Neural crest cell (in vitro differentiated cells): Measurements from ENCODE around the gene TLN1. TPM values are rescaled to one million over a fixed set of nuclear protein-coding genes. Genes with fewer than 3 reads are reported as not detected.

Source experiments
- DNase-seq: peaks from one replicate; pipeline ENCODE4 v3.0.0; 2021; ENCODE audit warnings: low read depth, mixed read lengths, low spot score
- H3K27ac Mint-ChIP-seq: one replicate; pipeline ENCODE4 v1.8.0; 2021; ENCODE audit warnings: mild to moderate bottlenecking, mixed read lengths; ENCODE audit not compliant: unreplicated experiment
- H3K27me3 Mint-ChIP-seq: 2 replicates; pipeline ENCODE4 v1.8.0; 2021; ENCODE audit warnings: low read depth, mild to moderate bottlenecking, mixed read lengths
- H3K36me3 Mint-ChIP-seq: 2 replicates; pipeline ENCODE4 v1.8.0; 2021; ENCODE audit warnings: low read depth, mild to moderate bottlenecking, mixed read lengths
- H3K4me1 Mint-ChIP-seq: 2 replicates; pipeline ENCODE4 v1.8.0; 2021; ENCODE audit warnings: mixed read lengths
- H3K4me3 Mint-ChIP-seq: one replicate; pipeline ENCODE4 v1.8.0; 2021; ENCODE audit warnings: mild to moderate bottlenecking, mixed read lengths
- H3K9me3 Mint-ChIP-seq: 2 replicates; pipeline ENCODE4 v1.8.0; 2021; ENCODE audit warnings: mixed read lengths
- total RNA-seq: library from RNA; stranded (reverse); gene quantifications from 2 replicates; pipeline ENCODE4 v1.2.1, GENCODE V29; 2021
- TF ChIP-seq, protein P1 (sequence below): fragments of 200-600 bp; sonication (generic); conservative IDR thresholded peaks from 2 replicates; pipeline ENCODE4 v1.5.0; 2021; ENCODE audit warnings: antibody characterized with exemption, mild to moderate bottlenecking

TLN1 gene
- total RNA-seq, 1 donor from 2014 or later: 141 TPM

DNA sequence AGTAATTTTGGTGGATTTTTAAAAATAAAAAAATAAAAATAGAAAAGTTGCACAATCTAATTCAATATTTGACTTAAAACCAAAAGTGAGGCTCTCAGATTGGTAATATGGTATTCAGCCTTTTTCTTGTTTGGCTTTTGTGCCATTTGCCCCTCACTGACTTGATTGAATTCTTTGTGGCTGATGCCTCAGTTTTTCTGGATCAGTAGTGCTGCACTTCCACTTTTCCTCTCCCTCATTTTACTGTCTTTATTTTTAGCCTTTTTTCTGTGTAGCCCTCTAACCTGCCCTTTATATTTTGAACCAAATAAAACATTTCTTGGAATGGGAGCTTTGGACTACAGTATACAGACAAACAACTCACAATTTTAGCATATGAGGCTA, 25.9 kb upstream of the TLN1 start:
- H3K27ac Mint-ChIP-seq: no peak overlapping the region
- H3K27me3 Mint-ChIP-seq: no peaks in the 10 kb centered on the region

DNA sequence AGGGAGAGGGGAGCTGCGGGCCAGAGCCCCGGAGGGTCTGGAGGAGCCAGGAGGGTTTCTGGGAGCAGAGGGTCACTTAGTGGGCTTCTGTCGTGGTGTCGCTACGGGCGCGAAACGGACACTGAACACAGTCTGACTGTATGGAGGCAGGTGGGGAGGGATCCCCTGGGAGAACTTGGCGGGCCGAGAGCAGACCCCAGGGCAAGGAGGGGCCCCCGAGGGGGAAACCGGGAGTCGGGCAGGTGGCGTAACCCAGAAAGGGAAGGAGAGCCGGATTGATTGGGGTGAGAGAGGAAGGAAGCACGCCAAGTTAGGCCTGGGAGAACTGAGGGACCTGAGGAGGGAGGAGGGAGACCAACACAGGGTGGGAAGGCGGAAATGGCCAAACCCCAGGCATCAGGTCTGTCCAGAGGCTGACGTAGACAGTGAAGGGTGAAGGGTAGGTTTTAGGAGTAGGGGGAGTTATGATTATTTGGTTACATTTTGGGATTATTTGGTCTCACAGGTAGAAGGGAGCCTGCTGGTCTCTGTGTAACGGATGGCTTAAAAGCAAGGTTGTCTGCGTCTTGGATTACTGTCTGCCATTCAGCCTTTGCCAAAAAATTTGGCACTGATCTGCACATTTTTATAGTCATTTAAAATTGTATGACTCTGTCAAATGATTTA, 25.4 kb upstream of the TLN1 start:
- H3K4me1 Mint-ChIP-seq: peaks cover 36% of the 10 kb centered on the region

More for the DNA sequence above, 25.9 kb upstream of the TLN1 start:
- DNase-seq: no peak
- H3K4me1 Mint-ChIP-seq: peaks cover 36% of the 10 kb centered on the region
- H3K9me3 Mint-ChIP-seq: no peaks in the 10 kb centered on the region
- TF ChIP-seq, protein P1, sequence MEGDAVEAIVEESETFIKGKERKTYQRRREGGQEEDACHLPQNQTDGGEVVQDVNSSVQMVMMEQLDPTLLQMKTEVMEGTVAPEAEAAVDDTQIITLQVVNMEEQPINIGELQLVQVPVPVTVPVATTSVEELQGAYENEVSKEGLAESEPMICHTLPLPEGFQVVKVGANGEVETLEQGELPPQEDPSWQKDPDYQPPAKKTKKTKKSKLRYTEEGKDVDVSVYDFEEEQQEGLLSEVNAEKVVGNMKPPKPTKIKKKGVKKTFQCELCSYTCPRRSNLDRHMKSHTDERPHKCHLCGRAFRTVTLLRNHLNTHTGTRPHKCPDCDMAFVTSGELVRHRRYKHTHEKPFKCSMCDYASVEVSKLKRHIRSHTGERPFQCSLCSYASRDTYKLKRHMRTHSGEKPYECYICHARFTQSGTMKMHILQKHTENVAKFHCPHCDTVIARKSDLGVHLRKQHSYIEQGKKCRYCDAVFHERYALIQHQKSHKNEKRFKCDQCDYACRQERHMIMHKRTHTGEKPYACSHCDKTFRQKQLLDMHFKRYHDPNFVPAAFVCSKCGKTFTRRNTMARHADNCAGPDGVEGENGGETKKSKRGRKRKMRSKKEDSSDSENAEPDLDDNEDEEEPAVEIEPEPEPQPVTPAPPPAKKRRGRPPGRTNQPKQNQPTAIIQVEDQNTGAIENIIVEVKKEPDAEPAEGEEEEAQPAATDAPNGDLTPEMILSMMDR: no peak
- peak overlapping the region; percentile 95 for H3K4me3 Mint-ChIP-seq
- H3K36me3 Mint-ChIP-seq: peaks cover 7% of the 10 kb centered on the region

GRCh38 chr9:35756275-35757225, 24.6 kb upstream of the TLN1 start:
- TF ChIP-seq, protein P1: peak; percentile 63
- peak overlapping the region; percentile 95 for H3K4me3 Mint-ChIP-seq
- H3K36me3 Mint-ChIP-seq: peaks cover 7% of the 10 kb centered on the region
- H3K27me3 Mint-ChIP-seq: no peaks in the 10 kb centered on the region
- DNase-seq: peak; percentile 69
- H3K9me3 Mint-ChIP-seq: no peaks in the 10 kb centered on the region
- H3K27ac Mint-ChIP-seq: peak overlapping the region; percentile 91
- H3K4me1 Mint-ChIP-seq: peaks cover 36% of the 10 kb centered on the region

More for the DNA sequence above, 25.4 kb upstream of the TLN1 start:
- TF ChIP-seq, protein P1: no peak
- DNase-seq: peak; percentile 36
- peak overlapping the region; percentile 95 for H3K4me3 Mint-ChIP-seq
- H3K27ac Mint-ChIP-seq: peak overlapping the region; percentile 98
- peaks cover 7% of the 10 kb centered on the region for H3K36me3 Mint-ChIP-seq
- H3K9me3 Mint-ChIP-seq: no peaks in the 10 kb centered on the region
- no peaks in the 10 kb centered on the region for H3K27me3 Mint-ChIP-seq

DNA sequence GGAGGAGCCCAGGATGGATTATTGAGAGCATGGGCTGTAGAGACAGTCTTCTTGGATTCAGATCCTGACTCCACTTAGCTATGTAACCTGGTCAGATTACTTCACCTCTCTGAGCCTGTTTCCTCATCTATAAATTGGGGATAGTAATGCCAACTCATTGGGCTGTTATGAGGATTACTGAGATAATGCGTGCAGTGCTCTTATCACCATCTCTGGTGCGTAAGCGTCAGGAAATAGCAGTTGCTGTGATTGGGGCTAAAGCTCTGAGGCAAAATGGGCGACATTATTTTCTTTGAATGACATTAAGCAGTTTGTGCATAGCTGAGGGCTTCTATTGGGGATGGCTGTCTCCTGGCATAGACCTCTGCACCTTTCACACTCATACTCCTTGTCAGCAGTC, 23.1 kb upstream of the TLN1 start:
- no peaks in the 10 kb centered on the region for H3K27me3 Mint-ChIP-seq
- H3K4me1 Mint-ChIP-seq: peaks cover 28% of the 10 kb centered on the region
- no peak overlapping the region for H3K27ac Mint-ChIP-seq
- no peak for DNase-seq
- TF ChIP-seq, protein P1: no peak
- peaks cover 7% of the 10 kb centered on the region for H3K36me3 Mint-ChIP-seq
- H3K9me3 Mint-ChIP-seq: no peaks in the 10 kb centered on the region
- H3K4me3 Mint-ChIP-seq: peak overlapping the region; percentile 95

GRCh38 chr9:35754264-35754663, 22.3 kb upstream of the TLN1 start, which contains the start of gene MSMP:
Gene MSMP, minus strand, starts transcription at chr9:35754276. Its CDS starts 147 bp downstream, at chr9:35754129.
- peaks cover 7% of the 10 kb centered on the region for H3K36me3 Mint-ChIP-seq
- DNase-seq: no peak
- H3K9me3 Mint-ChIP-seq: no peaks in the 10 kb centered on the region
- peak within 1 kb of the TSS; percentile 53 for H3K27ac Mint-ChIP-seq
- H3K4me3 Mint-ChIP-seq: peak within 1 kb of the TSS; percentile 95
- no peaks in the 10 kb centered on the region for H3K27me3 Mint-ChIP-seq
- peaks cover 30% of the 10 kb centered on the region for H3K4me1 Mint-ChIP-seq
- TF ChIP-seq, protein P1: no peak
